CD14-positive monocyte (primary cell): ENCODE data around the gene NQO2. TPM values are rescaled to one million over a fixed set of nuclear protein-coding genes. Genes with fewer than 3 reads are reported as not detected.

Source experiments
- DNase-seq, 3 donors: peaks; one replicate each; pipeline ENCODE4 v3.0.0-alpha.2; 2011 to 2022
- H2AFZ ChIP-seq: 2 replicates; pipeline ENCODE4 v1.6.0; 2012; ENCODE audit warnings: mild to moderate bottlenecking, low read depth, low read length, inconsistent platforms; ENCODE audit not compliant: insufficient read depth, poor library complexity, severe bottlenecking
- H3K27ac ChIP-seq, 2 donors: 1 replicate in 1 of 2; 2 replicates in 1 of 2; pipeline ENCODE4 v1.5.1; 2012 to 2013; ENCODE audit warnings: low read length in 2 of 2, control low read depth in 1 of 2, inconsistent platforms in 1 of 2, low read depth in 1 of 2, mild to moderate bottlenecking in 1 of 2
- H3K27me3 ChIP-seq, 2 donors: one replicate each; pipeline versions ENCODE4 v1.6.0 to v1.6.1; 2011 to 2013; ENCODE audit warnings: low read length in 2 of 2; ENCODE audit not compliant: control insufficient read depth in 2 of 2, insufficient read depth in 2 of 2
- H3K36me3 ChIP-seq, 2 donors: replicated peaks in 1 of 2; 1 replicate in 1 of 2; 2 replicates in 1 of 2; pipeline versions ENCODE4 v1.5.1 to v1.6.1; 2012 to 2013; ENCODE audit warnings: low read length in 2 of 2, control low read depth in 1 of 2, inconsistent platforms in 1 of 2, mild to moderate bottlenecking in 1 of 2; ENCODE audit not compliant: insufficient read depth in 2 of 2, control insufficient read depth in 1 of 2
- H3K4me1 ChIP-seq, 2 donors: 1 replicate in 1 of 2; 2 replicates in 1 of 2; pipeline versions ENCODE4 v1.5.1 to v1.6.1; 2012 to 2013; ENCODE audit warnings: low read length in 2 of 2, control low read depth in 1 of 2, inconsistent platforms in 1 of 2, mild to moderate bottlenecking in 1 of 2, moderate library complexity in 1 of 2; ENCODE audit not compliant: insufficient read depth in 2 of 2, control insufficient read depth in 1 of 2
- H3K4me2 ChIP-seq: replicated peaks from 2 replicates; pipeline ENCODE3; 2012; ENCODE audit warnings: low read length, moderate library complexity, mild to moderate bottlenecking; ENCODE audit not compliant: poor library complexity, severe bottlenecking; ENCODE audit errors: extremely low read depth
- H3K4me3 ChIP-seq, 3 experiments: fragments of 200-600 bp in 1 of 3; sonication (generic) in 1 of 3; replicated peaks in 1 of 3; 1 replicate in 2 of 3; 2 replicates in 1 of 3; pipeline ENCODE4 v1.5.1; 2011 to 2013; ENCODE audit warnings: low read length in 3 of 3, mild to moderate bottlenecking in 3 of 3, control low read depth in 2 of 3, low read depth in 2 of 3, inconsistent platforms in 1 of 3, moderate library complexity in 1 of 3
- H3K79me2 ChIP-seq: 2 replicates; pipeline ENCODE4 v1.6.0; 2012; ENCODE audit warnings: mild to moderate bottlenecking, control low read depth, inconsistent platforms, low read length, moderate library complexity; ENCODE audit not compliant: insufficient read depth
- H3K9ac ChIP-seq: 2 replicates; pipeline ENCODE4 v1.6.0; 2017; ENCODE audit warnings: low read length, mild to moderate bottlenecking; ENCODE audit not compliant: insufficient read depth, poor library complexity, severe bottlenecking
- H3K9me3 ChIP-seq, 2 donors: replicated peaks in 1 of 2; 1 replicate in 1 of 2; 2 replicates in 1 of 2; pipeline versions ENCODE4 v1.5.1 to v1.6.1; 2012 to 2013; ENCODE audit warnings: low read length in 2 of 2, control low read depth in 1 of 2; ENCODE audit not compliant: control insufficient read depth in 1 of 2, insufficient read depth in 1 of 2
- H4K20me1 ChIP-seq: 2 replicates; pipeline ENCODE4 v1.6.0; 2012; ENCODE audit warnings: mild to moderate bottlenecking, low read length, control low read depth, moderate library complexity; ENCODE audit not compliant: insufficient read depth
- H3K27ac Mint-ChIP-seq, 7 donors: one replicate each; pipeline ENCODE4 v1.8.0; 2020; ENCODE audit warnings: mild to moderate bottlenecking in 7 of 7, mixed read lengths in 7 of 7, moderate library complexity in 6 of 7, inconsistent platforms in 2 of 7
- H3K27me3 Mint-ChIP-seq, 3 donors: one replicate each; pipeline ENCODE4 v1.8.0; 2021 to 2022; ENCODE audit warnings: low read depth in 3 of 3, mild to moderate bottlenecking in 3 of 3, mixed read lengths in 3 of 3, moderate library complexity in 3 of 3, inconsistent platforms in 1 of 3
- H3K36me3 Mint-ChIP-seq, 2 donors: one replicate each; pipeline ENCODE4 v1.8.0; 2020; ENCODE audit warnings: mixed read lengths in 2 of 2, inconsistent platforms in 1 of 2, mild to moderate bottlenecking in 1 of 2
- H3K4me1 Mint-ChIP-seq: one replicate; pipeline ENCODE4 v1.8.0; 2020; ENCODE audit warnings: mild to moderate bottlenecking, mixed read lengths
- H3K4me3 Mint-ChIP-seq, 2 donors: one replicate each; pipeline ENCODE4 v1.8.0; 2020; ENCODE audit warnings: mild to moderate bottlenecking in 2 of 2, mixed read lengths in 2 of 2, moderate library complexity in 1 of 2
- H3K9me3 Mint-ChIP-seq, 7 donors: one replicate each; pipeline ENCODE4 v1.8.0; 2020 to 2022; ENCODE audit warnings: mixed read lengths in 7 of 7, mild to moderate bottlenecking in 6 of 7, moderate library complexity in 6 of 7, inconsistent platforms in 2 of 7
- WGBS: methylation state at CpG from one replicate; pipeline ENCODE4 v1.1.5; 2013; ENCODE audit warnings: missing lambda C conversion rate; ENCODE audit not compliant: insufficient coverage; 5-methylcytosine and 5-hydroxymethylcytosine counted together
- intact Hi-C, 2 donors: fragments of 100-400 bp; cut with micrococcal nuclease; formaldehyde crosslinking; loops; one replicate each; pipeline versions ENCODE4 v1.15.0 to v1.15.1; 2023
- polyA plus RNA-seq, 3 donors: library from polyadenylated mRNA; depleted of rRNA in 1 of 3; unstranded in 2 of 3; stranded (reverse) in 1 of 3; fragments of 300-500 nt in 2 of 3; fragments of >200 nt in 1 of 3; fragmentation: Illumina TruSeq in 2 of 3; gene quantifications; 1 replicate in 2 of 3; 2 replicates in 1 of 3; pipeline ENCODE4 v1.2.3, GENCODE V29; 2012 to 2021
- TF ChIP-seq, protein P1 (sequence below): fragments of 200-600 bp; IDR thresholded peaks from one replicate; pipeline ENCODE4 v1.8.0; 2022; ENCODE audit warnings: antibody characterized with exemption, mild to moderate bottlenecking

NQO2 gene
- polyA plus RNA-seq, 3 donors = 30.0 to 281 (median 146) TPM

DNA sequence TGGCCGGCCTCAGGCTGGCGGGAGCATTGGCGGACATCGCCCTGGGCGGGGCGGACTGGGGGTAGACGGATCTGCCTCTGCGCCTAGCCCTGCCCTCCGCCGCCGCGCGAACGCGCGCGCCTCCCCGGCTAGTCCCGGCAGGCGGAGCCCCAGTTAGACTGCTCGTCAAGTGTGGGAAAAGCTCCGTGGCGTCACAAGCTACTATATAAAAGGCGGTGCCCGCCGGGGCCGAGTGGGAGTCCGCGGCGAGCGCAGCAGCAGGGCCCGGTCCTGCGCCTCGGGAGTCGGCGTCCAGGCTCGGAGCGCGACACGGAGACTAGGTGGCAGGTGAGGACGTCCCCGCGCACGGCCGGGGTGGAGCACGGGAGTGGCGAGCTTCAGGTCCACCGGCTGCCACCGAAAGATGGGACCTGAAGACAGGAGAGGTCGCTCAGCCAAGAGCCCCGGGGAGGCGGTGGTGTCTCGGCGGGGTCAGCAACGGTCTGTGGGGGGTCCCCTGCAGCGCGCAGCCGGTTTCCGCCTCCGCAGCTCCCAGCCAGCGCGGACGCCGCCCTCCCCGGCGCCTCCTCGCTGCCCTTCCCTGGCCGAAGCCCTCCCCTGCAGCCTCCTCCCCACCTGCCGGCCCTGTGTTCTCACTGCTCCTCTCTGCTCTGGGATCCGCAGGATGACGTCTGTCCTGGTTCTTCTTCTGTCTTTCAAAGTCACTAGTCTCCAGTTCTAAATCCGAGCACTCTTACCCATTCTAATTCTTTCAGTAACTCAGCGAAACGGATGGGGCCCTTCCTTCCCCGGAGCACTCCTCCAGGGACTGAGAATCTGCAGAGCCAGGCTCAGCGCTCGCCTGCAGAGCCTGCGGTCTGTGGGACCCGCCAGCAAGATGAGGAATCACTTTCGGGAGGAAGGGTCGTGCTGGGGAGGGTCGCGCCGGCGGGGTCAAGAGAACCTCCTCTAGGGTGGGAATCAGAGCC, 64.3 kb downstream of the NQO2 start:
- peaks cover 23 to 28% of the 10 kb centered on the region in 2 donors for H3K4me1 ChIP-seq
- H2AFZ ChIP-seq = peak overlapping the region; percentile 80
- TF ChIP-seq, protein P1, sequence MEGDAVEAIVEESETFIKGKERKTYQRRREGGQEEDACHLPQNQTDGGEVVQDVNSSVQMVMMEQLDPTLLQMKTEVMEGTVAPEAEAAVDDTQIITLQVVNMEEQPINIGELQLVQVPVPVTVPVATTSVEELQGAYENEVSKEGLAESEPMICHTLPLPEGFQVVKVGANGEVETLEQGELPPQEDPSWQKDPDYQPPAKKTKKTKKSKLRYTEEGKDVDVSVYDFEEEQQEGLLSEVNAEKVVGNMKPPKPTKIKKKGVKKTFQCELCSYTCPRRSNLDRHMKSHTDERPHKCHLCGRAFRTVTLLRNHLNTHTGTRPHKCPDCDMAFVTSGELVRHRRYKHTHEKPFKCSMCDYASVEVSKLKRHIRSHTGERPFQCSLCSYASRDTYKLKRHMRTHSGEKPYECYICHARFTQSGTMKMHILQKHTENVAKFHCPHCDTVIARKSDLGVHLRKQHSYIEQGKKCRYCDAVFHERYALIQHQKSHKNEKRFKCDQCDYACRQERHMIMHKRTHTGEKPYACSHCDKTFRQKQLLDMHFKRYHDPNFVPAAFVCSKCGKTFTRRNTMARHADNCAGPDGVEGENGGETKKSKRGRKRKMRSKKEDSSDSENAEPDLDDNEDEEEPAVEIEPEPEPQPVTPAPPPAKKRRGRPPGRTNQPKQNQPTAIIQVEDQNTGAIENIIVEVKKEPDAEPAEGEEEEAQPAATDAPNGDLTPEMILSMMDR = no peak

More for the DNA sequence above, 64.3 kb downstream of the NQO2 start:
- DNase-seq = peak; percentile 91 to 95 (median 93)
- peak overlapping the region; percentile 81 to 97 (median 93) for H3K27ac Mint-ChIP-seq
- peak overlapping the region; percentile 93 to 99 for H3K4me3 Mint-ChIP-seq
- WGBS = under 1% methylated on average over 81 of the region's 85 CpGs
- Histone ChIP-seq H4K20me1 (peaks cover 14% of the 10 kb centered on the region), H3K27ac (peak overlapping the region; percentile 75 to 82), H3K4me2 (peak overlapping the region; percentile 77), H3K9me3 (no peaks in the 10 kb centered on the region), H3K27me3 (no peaks in the 10 kb centered on the region), H3K4me3 (peak overlapping the region; percentile 51 to 78 (median 75)), H3K79me2 (peaks cover 29% of the 10 kb centered on the region), H3K9ac (peak overlapping the region; percentile 82), H3K36me3 (no peaks in the 10 kb centered on the region)
- intact Hi-C loops = loop anchor here in 1 of 2 donors (5.0 kb wide), 1 partner anchor 222 kb away; the partner anchor contains the start of gene SERPINB1
- peaks cover 28% of the 10 kb centered on the region for H3K4me1 Mint-ChIP-seq
- peaks cover 0 to 3% (median 0%) of the 10 kb centered on the region in 7 donors for H3K9me3 Mint-ChIP-seq
- peaks cover 3 to 6% (median 5%) of the 10 kb centered on the region in 3 donors for H3K27me3 Mint-ChIP-seq
- peaks cover 0 to 2% of the 10 kb centered on the region in 2 donors for H3K36me3 Mint-ChIP-seq
